Activated CD4-positive, CD25-positive, alpha-beta regulatory T cell treated with anti-CD3 and anti-CD28 coated beads, Interleukin-2, amount 50 U/mL, for 16 hours (primary cell): Measurements from ENCODE around the gene INPPL1.
"Not testable (repeated sequence)": the region's sequence is repeated elsewhere in the genome, so short reads cannot be mapped to it uniquely, and the experiment has no call there.

Experiments used
- DNase-seq: peaks from one replicate; pipeline ENCODE4 v3.0.0-alpha.2; 2020; ENCODE audit warnings: low read depth, low spot score

The INPPL1 gene

GRCh38 chr11:72224564-72225410 lies at the start of gene INPPL1:
INPPL1 (plus strand) TSS chr11:72224767; CDS start chr11:72224985, 218 bp downstream.
- no peak for DNase-seq

- DNase-seq = no peak
Observed at GRCh38 chr11:72177656-72178055, 46.9 kb upstream of the INPPL1 start.

- no peak for DNase-seq
Observed at GRCh38 chr11:72179049-72179803, 45.3 kb upstream of the INPPL1 start.

- no peak for DNase-seq
Observed at GRCh38 chr11:72179804-72180396, 44.7 kb upstream of the INPPL1 start.

- not testable (repeated sequence) for DNase-seq
Observed at GRCh38 chr11:72180892-72181552, 43.5 kb upstream of the INPPL1 start.

- DNase-seq = not testable (repeated sequence)
Observed at GRCh38 chr11:72181553-72181958, 43.0 kb upstream of the INPPL1 start.

- DNase-seq = no peak
Observed at GRCh38 chr11:72188267-72188666, 36.3 kb upstream of the INPPL1 start.

GRCh38 chr11:72189455-72190250 lies 34.9 kb upstream of the INPPL1 start:
- DNase-seq = no peak

- DNase-seq = no peak
Observed at GRCh38 chr11:72190631-72191071, 33.9 kb upstream of the INPPL1 start.

GRCh38 chr11:72191961-72192381 lies 32.6 kb upstream of the INPPL1 start, which contains the start of gene FOLR1:
FOLR1 (plus strand) TSS chr11:72192140; CDS start chr11:72192174, 34 bp downstream.
- DNase-seq = no peak

GRCh38 chr11:72195518-72196270 lies 28.9 kb upstream of the INPPL1 start:
- no peak for DNase-seq

- not testable (repeated sequence) for DNase-seq
Observed at GRCh38 chr11:72201445-72201844, 23.1 kb upstream of the INPPL1 start.

GRCh38 chr11:72202571-72202970 lies 22.0 kb upstream of the INPPL1 start:
- no peak for DNase-seq

GRCh38 chr11:72203163-72203562 lies 21.4 kb upstream of the INPPL1 start:
- DNase-seq = no peak

- no peak for DNase-seq
Observed at GRCh38 chr11:72204886-72205285, 19.7 kb upstream of the INPPL1 start.

GRCh38 chr11:72206794-72207193 lies 17.8 kb upstream of the INPPL1 start:
- not testable (repeated sequence) for DNase-seq

GRCh38 chr11:72208281-72208680 lies 16.3 kb upstream of the INPPL1 start:
- DNase-seq = no peak

- DNase-seq = no peak
Observed at GRCh38 chr11:72209101-72209500, 15.5 kb upstream of the INPPL1 start.

- no peak for DNase-seq
Observed at GRCh38 chr11:72216638-72217037, 7.9 kb upstream of the INPPL1 start, which contains the start of gene FOLR2. FOLR2 (plus strand) TSS chr11:72216794; CDS start chr11:72218585, 1,791 bp downstream.

GRCh38 chr11:72217841-72218240 lies 6.7 kb upstream of the INPPL1 start:
- no peak for DNase-seq
